Measurements from ENCODE around the gene SLC8A3.

Gene SLC8A3

DNA sequence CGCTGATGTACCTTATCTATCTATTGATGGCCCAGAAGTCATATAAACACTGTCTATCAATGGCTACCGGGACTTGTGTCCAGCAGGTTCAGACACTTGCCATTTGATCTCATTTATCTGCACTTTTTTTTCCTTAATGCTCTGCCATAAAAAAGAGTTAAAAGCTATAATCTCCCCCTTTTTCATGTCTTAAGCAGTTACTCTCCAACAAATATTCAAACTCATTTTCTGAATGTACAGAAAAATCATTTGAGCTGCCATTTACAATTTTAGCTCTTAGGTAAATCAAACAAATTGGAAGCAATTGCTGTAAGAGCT is 101.4 kb downstream of the SLC8A3 start:
- no peak overlapping the region for H3K4me3 ChIP-seq (ENCODE audit: low read length)
- no peaks in the 10 kb centered on the region for H3K9me3 ChIP-seq (ENCODE audit: control insufficient read depth, low read length)
- H3K9ac ChIP-seq (ENCODE audit: low read length) = no peak overlapping the region
- H3K4me1 ChIP-seq (ENCODE audit: control insufficient read depth, insufficient read depth, low read length) = no peaks in the 10 kb centered on the region
- no peaks in the 10 kb centered on the region for H3K36me3 ChIP-seq (ENCODE audit: control insufficient read depth, insufficient read depth, low read length, severe bottlenecking)
- no peak for DNase-seq (ENCODE audit: low read depth)
- H3K27me3 ChIP-seq (replicated peaks; ENCODE audit: control insufficient read depth, insufficient read depth, low read length) = peaks cover 37% of the 10 kb centered on the region

DNA sequence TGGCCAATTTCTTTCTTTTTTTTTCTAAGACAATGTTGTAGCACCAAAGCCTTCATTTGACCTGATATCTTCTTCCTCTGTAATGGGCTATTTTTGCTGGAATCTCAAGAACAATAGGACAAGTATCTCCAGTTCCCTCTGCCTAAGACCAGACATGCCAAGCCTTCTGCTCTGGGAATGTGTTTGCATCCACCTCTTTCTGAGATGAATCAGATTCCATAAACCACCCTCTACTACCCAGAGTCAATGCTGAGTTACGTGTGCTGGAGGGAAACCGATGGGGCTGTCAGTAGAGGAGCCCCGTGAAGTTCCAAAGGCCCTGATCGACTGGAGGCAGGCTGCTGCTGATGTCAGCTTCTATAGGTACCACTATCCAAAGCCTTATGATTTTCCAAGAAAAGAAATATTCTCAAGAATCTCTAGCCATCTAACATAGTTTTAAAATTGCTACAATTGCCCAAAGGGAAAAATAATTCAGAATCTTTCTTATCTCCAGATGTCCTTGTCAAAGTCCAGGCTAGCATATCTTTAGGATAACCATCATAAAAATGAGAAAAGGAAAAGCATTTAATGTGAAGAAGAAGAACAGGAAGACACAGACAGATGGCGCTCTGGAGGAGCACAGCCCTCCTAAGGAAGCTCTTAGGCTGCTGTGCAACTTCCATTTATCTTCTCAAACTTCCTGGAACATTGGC is 101.9 kb downstream of the SLC8A3 start:
- H3K4me3 ChIP-seq (ENCODE audit: low read length) = no peak overlapping the region
- H3K4me1 ChIP-seq (ENCODE audit: control insufficient read depth, insufficient read depth, low read length) = no peaks in the 10 kb centered on the region
- peak; percentile 62 for DNase-seq (ENCODE audit: low read depth)
- no peak overlapping the region for H3K9ac ChIP-seq (ENCODE audit: low read length)
- H3K27me3 ChIP-seq (replicated peaks; ENCODE audit: control insufficient read depth, insufficient read depth, low read length) = peaks cover 38% of the 10 kb centered on the region
- no peaks in the 10 kb centered on the region for H3K9me3 ChIP-seq (ENCODE audit: control insufficient read depth, low read length)
- H3K36me3 ChIP-seq (ENCODE audit: control insufficient read depth, insufficient read depth, low read length, severe bottlenecking) = no peaks in the 10 kb centered on the region

DNA sequence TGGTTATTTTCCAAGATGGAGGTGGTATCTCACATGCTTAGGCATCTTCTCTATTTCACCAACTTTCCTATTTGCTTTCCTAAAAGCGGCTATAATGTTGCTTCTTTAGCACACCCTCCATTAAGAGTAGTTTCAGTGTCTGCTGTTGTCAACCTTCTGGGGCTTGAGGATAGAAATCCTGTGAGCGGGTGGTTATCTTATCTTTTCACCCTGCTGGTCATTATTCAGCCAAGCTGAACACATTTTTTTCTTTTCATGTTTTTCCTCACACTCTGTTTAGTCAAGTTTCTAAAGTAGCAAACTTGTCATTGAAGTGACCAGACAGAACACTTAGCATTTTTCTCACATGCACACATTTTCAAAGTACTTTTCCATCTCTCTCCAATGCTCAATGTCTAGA is 104.5 kb downstream of the SLC8A3 start:
- DNase-seq (ENCODE audit: low read depth) = no peak
- Histone ChIP-seq H3K4me3 (ENCODE audit: low read length) (no peak overlapping the region), H3K27me3 (replicated peaks; ENCODE audit: control insufficient read depth, insufficient read depth, low read length) (peaks cover 40% of the 10 kb centered on the region), H3K4me1 (ENCODE audit: control insufficient read depth, insufficient read depth, low read length) (no peaks in the 10 kb centered on the region), H3K36me3 (ENCODE audit: control insufficient read depth, insufficient read depth, low read length, severe bottlenecking) (no peaks in the 10 kb centered on the region), H3K9me3 (ENCODE audit: control insufficient read depth, low read length) (no peaks in the 10 kb centered on the region), H3K9ac (ENCODE audit: low read length) (no peak overlapping the region)

- H3K27me3 ChIP-seq (replicated peaks; ENCODE audit: control insufficient read depth, insufficient read depth, low read length) = peaks cover 37% of the 10 kb centered on the region
- H3K9ac ChIP-seq (ENCODE audit: low read length) = no peak overlapping the region
- H3K9me3 ChIP-seq (ENCODE audit: control insufficient read depth, low read length) = no peaks in the 10 kb centered on the region
- no peaks in the 10 kb centered on the region for H3K4me1 ChIP-seq (ENCODE audit: control insufficient read depth, insufficient read depth, low read length)
- H3K4me3 ChIP-seq (ENCODE audit: low read length) = no peak overlapping the region
- no peaks in the 10 kb centered on the region for H3K36me3 ChIP-seq (ENCODE audit: control insufficient read depth, insufficient read depth, low read length, severe bottlenecking)
- no peak for DNase-seq (ENCODE audit: low read depth)
These were observed 106.4 kb downstream of the SLC8A3 start for GRCh38 chr14:70082394-70082793.

GRCh38 chr14:70080076-70080475 is 108.7 kb downstream of the SLC8A3 start:
- no peaks in the 10 kb centered on the region for H3K4me1 ChIP-seq (ENCODE audit: control insufficient read depth, insufficient read depth, low read length)
- H3K36me3 ChIP-seq (ENCODE audit: control insufficient read depth, insufficient read depth, low read length, severe bottlenecking) = no peaks in the 10 kb centered on the region
- H3K27me3 ChIP-seq (replicated peaks; ENCODE audit: control insufficient read depth, insufficient read depth, low read length) = peaks cover 49% of the 10 kb centered on the region
- no peak overlapping the region for H3K4me3 ChIP-seq (ENCODE audit: low read length)
- no peak overlapping the region for H3K9ac ChIP-seq (ENCODE audit: low read length)
- H3K9me3 ChIP-seq (ENCODE audit: control insufficient read depth, low read length) = no peaks in the 10 kb centered on the region
- DNase-seq (ENCODE audit: low read depth) = no peak

DNA sequence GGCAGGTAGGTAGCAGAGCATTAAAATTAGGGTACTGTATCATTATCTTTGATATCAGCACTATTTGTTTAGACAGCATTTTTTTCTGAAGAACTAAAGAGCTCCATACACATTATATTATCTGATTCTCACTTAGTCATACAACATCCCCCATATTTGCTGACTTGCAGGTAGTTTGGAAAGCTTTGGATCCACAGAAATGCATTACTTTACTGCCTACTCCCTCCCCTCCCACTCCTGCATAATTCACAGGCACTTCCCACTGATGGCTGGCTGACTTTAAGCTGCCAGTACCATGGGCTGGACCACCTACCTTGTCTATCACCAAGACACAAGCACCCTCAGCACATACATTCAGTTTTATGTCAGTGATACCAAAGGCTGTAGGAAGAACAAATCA is 110.4 kb downstream of the SLC8A3 start:
- no peak overlapping the region for H3K9ac ChIP-seq (ENCODE audit: low read length)
- no peak for DNase-seq (ENCODE audit: low read depth)
- no peaks in the 10 kb centered on the region for H3K4me1 ChIP-seq (ENCODE audit: control insufficient read depth, insufficient read depth, low read length)
- H3K36me3 ChIP-seq (ENCODE audit: control insufficient read depth, insufficient read depth, low read length, severe bottlenecking) = no peaks in the 10 kb centered on the region
- peaks cover 46% of the 10 kb centered on the region for H3K27me3 ChIP-seq (replicated peaks; ENCODE audit: control insufficient read depth, insufficient read depth, low read length)
- H3K9me3 ChIP-seq (ENCODE audit: control insufficient read depth, low read length) = no peaks in the 10 kb centered on the region
- H3K4me3 ChIP-seq (ENCODE audit: low read length) = no peak overlapping the region

GRCh38 chr14:70077720-70078119 is 111.0 kb downstream of the SLC8A3 start:
- no peaks in the 10 kb centered on the region for H3K4me1 ChIP-seq (ENCODE audit: control insufficient read depth, insufficient read depth, low read length)

GRCh38 chr14:70077005-70077404 is 111.7 kb downstream of the SLC8A3 start:
- no peak for DNase-seq (ENCODE audit: low read depth)
- Histone ChIP-seq H3K27me3 (replicated peaks; ENCODE audit: control insufficient read depth, insufficient read depth, low read length) (peaks cover 45% of the 10 kb centered on the region), H3K9me3 (ENCODE audit: control insufficient read depth, low read length) (no peaks in the 10 kb centered on the region), H3K4me1 (ENCODE audit: control insufficient read depth, insufficient read depth, low read length) (no peaks in the 10 kb centered on the region), H3K4me3 (ENCODE audit: low read length) (no peak overlapping the region), H3K9ac (ENCODE audit: low read length) (no peak overlapping the region), H3K36me3 (ENCODE audit: control insufficient read depth, insufficient read depth, low read length, severe bottlenecking) (no peaks in the 10 kb centered on the region)

More at GRCh38 chr14:70077720-70078119, 111.0 kb downstream of the SLC8A3 start:
- Histone ChIP-seq H3K9me3 (ENCODE audit: control insufficient read depth, low read length) (no peaks in the 10 kb centered on the region), H3K4me3 (ENCODE audit: low read length) (no peak overlapping the region), H3K9ac (ENCODE audit: low read length) (no peak overlapping the region), H3K36me3 (ENCODE audit: control insufficient read depth, insufficient read depth, low read length, severe bottlenecking) (no peaks in the 10 kb centered on the region), H3K27me3 (replicated peaks; ENCODE audit: control insufficient read depth, insufficient read depth, low read length) (peaks cover 46% of the 10 kb centered on the region)
- no peak for DNase-seq (ENCODE audit: low read depth)

DNA sequence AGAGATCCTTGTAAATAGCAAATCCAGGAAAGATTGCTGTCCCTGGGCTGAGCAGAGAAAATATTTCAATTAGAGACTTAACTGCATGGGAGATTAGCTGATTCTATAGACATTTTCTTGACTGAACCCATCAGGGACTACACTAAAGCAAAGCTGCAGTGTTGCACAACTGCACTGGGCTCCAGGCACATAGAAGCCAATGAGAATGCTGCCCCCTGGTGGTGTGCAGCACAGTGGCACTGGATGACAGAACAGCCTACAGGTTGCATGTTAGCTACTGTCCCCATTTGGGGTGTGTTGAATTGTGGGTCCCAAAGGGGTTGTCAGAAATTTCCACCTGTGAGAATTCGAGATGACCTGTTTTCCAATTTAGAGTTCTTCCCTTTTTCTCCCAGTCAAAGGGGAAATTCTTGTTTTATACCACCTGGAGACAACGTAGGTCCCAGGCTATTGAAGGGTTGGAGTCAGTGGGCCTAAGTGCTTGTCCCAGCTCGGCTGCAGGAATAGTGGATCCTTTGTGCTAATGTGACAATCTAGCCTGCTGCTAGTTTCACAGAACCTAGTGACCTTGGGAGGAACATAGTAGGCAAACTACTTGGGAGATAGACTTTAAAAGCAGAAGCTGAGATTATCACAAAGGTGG is 114.7 kb downstream of the SLC8A3 start:
- H3K4me1 ChIP-seq (ENCODE audit: control insufficient read depth, insufficient read depth, low read length) = no peaks in the 10 kb centered on the region
- peak; percentile 45 for DNase-seq (ENCODE audit: low read depth)
- H3K9ac ChIP-seq (ENCODE audit: low read length) = no peak overlapping the region

GRCh38 chr14:70069186-70069585 is 119.6 kb downstream of the SLC8A3 start:
- no peak for DNase-seq (ENCODE audit: low read depth)
- Histone ChIP-seq H3K9ac (ENCODE audit: low read length) (no peak overlapping the region), H3K4me3 (ENCODE audit: low read length) (no peak overlapping the region), H3K36me3 (ENCODE audit: control insufficient read depth, insufficient read depth, low read length, severe bottlenecking) (no peaks in the 10 kb centered on the region), H3K9me3 (ENCODE audit: control insufficient read depth, low read length) (no peaks in the 10 kb centered on the region), H3K27me3 (replicated peaks; ENCODE audit: control insufficient read depth, insufficient read depth, low read length) (peaks cover 33% of the 10 kb centered on the region), H3K4me1 (ENCODE audit: control insufficient read depth, insufficient read depth, low read length) (no peaks in the 10 kb centered on the region)

More for the DNA sequence above, 114.7 kb downstream of the SLC8A3 start:
- Histone ChIP-seq H3K9me3 (ENCODE audit: control insufficient read depth, low read length) (no peaks in the 10 kb centered on the region), H3K4me3 (ENCODE audit: low read length) (no peak overlapping the region), H3K27me3 (replicated peaks; ENCODE audit: control insufficient read depth, insufficient read depth, low read length) (peaks cover 43% of the 10 kb centered on the region), H3K36me3 (ENCODE audit: control insufficient read depth, insufficient read depth, low read length, severe bottlenecking) (no peaks in the 10 kb centered on the region)

- Histone ChIP-seq H3K9ac (ENCODE audit: low read length) (no peak overlapping the region), H3K27me3 (replicated peaks; ENCODE audit: control insufficient read depth, insufficient read depth, low read length) (peaks cover 36% of the 10 kb centered on the region), H3K36me3 (ENCODE audit: control insufficient read depth, insufficient read depth, low read length, severe bottlenecking) (no peaks in the 10 kb centered on the region), H3K4me1 (ENCODE audit: control insufficient read depth, insufficient read depth, low read length) (no peaks in the 10 kb centered on the region), H3K4me3 (ENCODE audit: low read length) (no peak overlapping the region), H3K9me3 (ENCODE audit: control insufficient read depth, low read length) (no peaks in the 10 kb centered on the region)
- DNase-seq (ENCODE audit: low read depth) = no peak
These were observed 120.9 kb downstream of the SLC8A3 start for GRCh38 chr14:70067810-70068209.

Data from adipocyte (in vitro differentiated cells).